A673 (cell line): ENCODE results near the gene MTURN. TPM values are rescaled to one million over a fixed set of nuclear protein-coding genes. Genes with fewer than 3 reads are reported as not detected.

Source experiments
- BruUV-seq: library from RNA; stranded (reverse); fragments of 400-500 nt; replicated peaks from 2 replicates; lab custom pipeline; 2021; lab: Mats Ljungman, UMichigan
- CTCF ChIA-PET: fragments of 300-600 bp; sonication (Branson Sonifier 250); formaldehyde crosslinking; loops from one replicate; lab custom pipeline; 2022; ENCODE audit warnings: antibody characterized with exemption; lab: Charles Lee
- POLR2A ChIA-PET: fragments of 300-600 bp; sonication (Branson Sonifier 250); formaldehyde crosslinking; loops from one replicate; lab custom pipeline; 2022; ENCODE audit warnings: antibody characterized with exemption; ENCODE audit not compliant: low non-redundant PET; lab: Charles Lee
- DNase-seq: peaks from one replicate; pipeline ENCODE4 v3.0.0-alpha.2; 2015; ENCODE audit warnings: low spot score
- H3K27ac ChIP-seq: fragments of 200-600 bp; sonication (generic); 2 replicates; pipeline ENCODE4 v1.5.1; 2016; ENCODE audit warnings: mixed run types, low read depth, mild to moderate bottlenecking, mixed read lengths, antibody characterized with exemption, low read length; ENCODE audit not compliant: poor library complexity, severe bottlenecking
- H3K27me3 ChIP-seq: fragments of 200-600 bp; sonication (generic); replicated peaks from 2 replicates; pipeline ENCODE4 v1.6.1; 2017; ENCODE audit warnings: mixed run types, low read depth, mild to moderate bottlenecking, mixed read lengths, antibody characterized with exemption, low read length; ENCODE audit not compliant: insufficient read depth, poor library complexity
- H3K36me3 ChIP-seq: fragments of 200-600 bp; sonication (generic); 2 replicates; pipeline ENCODE4 v1.6.1; 2016; ENCODE audit warnings: mixed run types, mild to moderate bottlenecking, mixed read lengths, antibody characterized with exemption, low read length; ENCODE audit not compliant: insufficient read depth, poor library complexity, severe bottlenecking
- H3K4me1 ChIP-seq: fragments of 200-600 bp; sonication (generic); 2 replicates; pipeline ENCODE4 v1.6.1; 2017; ENCODE audit warnings: mixed run types, mild to moderate bottlenecking, mixed read lengths, antibody characterized with exemption, low read length; ENCODE audit not compliant: insufficient read depth, poor library complexity, severe bottlenecking
- H3K4me3 ChIP-seq: fragments of 200-600 bp; sonication (generic); 2 replicates; pipeline ENCODE4 v1.5.1; 2016; ENCODE audit warnings: low read depth, mixed run types, mild to moderate bottlenecking, mixed read lengths, low read length; ENCODE audit not compliant: poor library complexity, severe bottlenecking
- H3K9me3 ChIP-seq: fragments of 200-600 bp; sonication (generic); 2 replicates; pipeline ENCODE4 v1.6.1; 2016; ENCODE audit warnings: mixed run types, low read depth, mild to moderate bottlenecking, mixed read lengths, antibody characterized with exemption, low read length; ENCODE audit not compliant: poor library complexity, severe bottlenecking
- CTCF ChIP-seq: fragments of 300-800, 200-600 bp; sonication (generic); conservative IDR thresholded peaks from 2 replicates; pipeline ENCODE4 v1.5.1; 2017; ENCODE audit warnings: low read depth, mild to moderate bottlenecking, antibody characterized with exemption, low read length, moderate library complexity, mixed read lengths
- EZH2 ChIP-seq: fragments of 200-600 bp; sonication (generic); IDR thresholded peaks from 2 replicates; pipeline ENCODE4 v1.6.1; 2017; ENCODE audit warnings: borderline replicate concordance, low read depth, mild to moderate bottlenecking, mixed read lengths, antibody characterized with exemption, low read length; ENCODE audit not compliant: poor library complexity, severe bottlenecking
- intact Hi-C: fragments of 100-400 bp; cut with micrococcal nuclease; formaldehyde crosslinking; loops from one replicate; pipeline ENCODE4 v1.10.0; 2022; ENCODE audit not compliant: unreplicated experiment
- total RNA-seq: library from RNA; stranded (reverse); gene quantifications from 2 replicates; pipeline ENCODE4 v1.2.3, GENCODE V29; 2021

Gene MTURN
- total RNA-seq, 1 experiment from 2014 or later: 2.6 TPM

- H3K9me3 ChIP-seq: peaks cover 8% of the 10 kb centered on the region
- H3K36me3 ChIP-seq: no peaks in the 10 kb centered on the region
- intact Hi-C loops: no loop called here
- DNase-seq: peak; percentile 27
- ChIA-PET CTCF (interaction anchor here (0.7 kb wide), 1 partner anchor 1853 kb away, joined by 4 read pairs; no protein-coding TSS in a partner anchor), POLR2A (no interaction called here)
- H3K27me3 ChIP-seq: no peaks in the 10 kb centered on the region
- H3K4me1 ChIP-seq: peaks cover 14% of the 10 kb centered on the region
- H3K27ac ChIP-seq: no peak overlapping the region
- BruUV-seq: no TSS peak
- no peak for TF ChIP-seq EZH2
- no peak for TF ChIP-seq CTCF
- H3K4me3 ChIP-seq: no peak overlapping the region
These were observed 16.9 kb upstream of the MTURN start for GRCh38 chr7:30117896-30118295.

- H3K4me3 ChIP-seq: no peak overlapping the region
- H3K4me1 ChIP-seq: peaks cover 14% of the 10 kb centered on the region
- no TSS peak for BruUV-seq
- intact Hi-C loops: no loop called here
- H3K27me3 ChIP-seq: no peaks in the 10 kb centered on the region
- H3K27ac ChIP-seq: no peak overlapping the region
- no peaks in the 10 kb centered on the region for H3K9me3 ChIP-seq
- no peak for TF ChIP-seq EZH2
- no peak for TF ChIP-seq CTCF
- no peak for DNase-seq
- POLR2A ChIA-PET: interaction anchor here (0.5 kb wide), 1 partner anchor 352 kb away, joined by 9 read pairs; no protein-coding TSS in a partner anchor
- CTCF ChIA-PET: no interaction called here
- H3K36me3 ChIP-seq: no peaks in the 10 kb centered on the region
These were observed 14.8 kb upstream of the MTURN start for GRCh38 chr7:30119890-30120577.

- TF ChIP-seq EZH2 (no peak), CTCF (no peak)
- Histone ChIP-seq H3K36me3 (no peaks in the 10 kb centered on the region), H3K27ac (no peak overlapping the region), H3K4me3 (peak overlapping the region; percentile 69), H3K9me3 (no peaks in the 10 kb centered on the region), H3K4me1 (no peaks in the 10 kb centered on the region), H3K27me3 (peaks cover 5% of the 10 kb centered on the region)
- intact Hi-C loops: no loop called here
- BruUV-seq: no TSS peak
- CTCF ChIA-PET: no interaction called here
- no peak for DNase-seq
- POLR2A ChIA-PET: no interaction called here
These were observed 813 bp upstream of the MTURN start for GRCh38 chr7:30133736-30134610.
